Fibroblast of lung (primary cell): Measurements from ENCODE around the gene PRKCG. TPM values are rescaled to one million over a fixed set of nuclear protein-coding genes. Genes with fewer than 3 reads are reported as not detected.

Experiments
- DNase-seq, 2 donors: peaks; one replicate each; pipeline versions ENCODE4 v3.0.0 to v3.0.0-alpha.2; 2010; ENCODE audit warnings: low read depth in 2 of 2
- H2AFZ ChIP-seq: 2 replicates; pipeline ENCODE4 v1.5.1; 2012; ENCODE audit warnings: low read length, control low read depth, inconsistent platforms
- H3K27ac ChIP-seq: 2 replicates; pipeline ENCODE4 v1.5.1; 2011; ENCODE audit warnings: low read length, control low read depth; ENCODE audit not compliant: insufficient read depth
- H3K27me3 ChIP-seq: 2 replicates; pipeline ENCODE4 v1.5.1; 2011; ENCODE audit warnings: mild to moderate bottlenecking, low read length; ENCODE audit not compliant: control insufficient read depth, insufficient read depth
- H3K36me3 ChIP-seq: 2 replicates; pipeline ENCODE4 v1.5.1; 2011; ENCODE audit warnings: low read length; ENCODE audit not compliant: control insufficient read depth, insufficient read depth
- H3K4me1 ChIP-seq: 2 replicates; pipeline ENCODE4 v1.5.1; 2011; ENCODE audit warnings: low read length; ENCODE audit not compliant: control insufficient read depth, insufficient read depth; ENCODE audit errors: extremely low read depth
- H3K4me2 ChIP-seq: 2 replicates; pipeline ENCODE4 v1.5.1; 2011; ENCODE audit warnings: low read length, control low read depth; ENCODE audit not compliant: insufficient read depth; ENCODE audit errors: extremely low read depth
- H3K4me3 ChIP-seq, 4 experiments: fragments of 200-600 bp in 1 of 4; sonication (generic) in 1 of 4; replicated peaks in 1 of 4; 2 replicates each; pipeline ENCODE4 v1.5.1; 2011 to 2016; ENCODE audit warnings: low read length in 4 of 4, low read depth in 3 of 4, mild to moderate bottlenecking in 3 of 4, control low read depth in 2 of 4, inconsistent platforms in 1 of 4, mixed read lengths in 1 of 4; ENCODE audit not compliant: insufficient read depth in 1 of 4; ENCODE audit errors: control extremely low read depth in 1 of 4
- H3K79me2 ChIP-seq: 2 replicates; pipeline ENCODE4 v1.5.1; 2012; ENCODE audit warnings: mild to moderate bottlenecking, low read length, inconsistent platforms; ENCODE audit not compliant: control insufficient read depth, insufficient read depth
- H3K9ac ChIP-seq: 2 replicates; pipeline ENCODE4 v1.5.1; 2011; ENCODE audit warnings: mild to moderate bottlenecking, low read length, control low read depth; ENCODE audit not compliant: insufficient read depth
- H3K9me3 ChIP-seq: 2 replicates; pipeline ENCODE4 v1.5.1; 2012; ENCODE audit warnings: low read depth, low read length; ENCODE audit not compliant: control insufficient read depth, insufficient read depth
- H4K20me1 ChIP-seq: 2 replicates; pipeline ENCODE4 v1.5.1; 2011; ENCODE audit warnings: low read length; ENCODE audit not compliant: control insufficient read depth, insufficient read depth; ENCODE audit errors: extremely low read depth
- EZH2 ChIP-seq: IDR thresholded peaks from 2 replicates; pipeline ENCODE4 v1.5.1; 2012; ENCODE audit warnings: low read length, control low read depth, mild to moderate bottlenecking; ENCODE audit errors: missing control alignments
- polyA plus RNA-seq, 2 donors: library from polyadenylated mRNA; depleted of rRNA in 1 of 2; stranded (reverse) in 1 of 2; unstranded in 1 of 2; fragments of >200 nt; gene quantifications; 2 replicates each; pipeline ENCODE4 v1.2.1, GENCODE V29; 2011 to 2012; ENCODE audit warnings: missing spikeins in 1 of 2
- total RNA-seq: library from RNA; depleted of rRNA; stranded (reverse); fragments of >200 nt; gene quantifications from 2 replicates; pipeline ENCODE4 v1.2.1, GENCODE V29; 2014
- TF ChIP-seq, protein P1 (sequence below), 2 donors: IDR thresholded peaks in 1 of 2; conservative IDR thresholded peaks in 1 of 2; 1 replicate in 1 of 2; 2 replicates in 1 of 2; pipeline ENCODE4 v1.5.1; 2011 to 2012; ENCODE audit warnings: low read length in 2 of 2, control low read depth in 1 of 2, inconsistent platforms in 1 of 2, low read depth in 1 of 2, mild to moderate bottlenecking in 1 of 2

The PRKCG gene
- total and polyA plus RNA-seq, 2 donors (not counting 1 experiment from before 2014, with no cell fraction given): not detected

DNA sequence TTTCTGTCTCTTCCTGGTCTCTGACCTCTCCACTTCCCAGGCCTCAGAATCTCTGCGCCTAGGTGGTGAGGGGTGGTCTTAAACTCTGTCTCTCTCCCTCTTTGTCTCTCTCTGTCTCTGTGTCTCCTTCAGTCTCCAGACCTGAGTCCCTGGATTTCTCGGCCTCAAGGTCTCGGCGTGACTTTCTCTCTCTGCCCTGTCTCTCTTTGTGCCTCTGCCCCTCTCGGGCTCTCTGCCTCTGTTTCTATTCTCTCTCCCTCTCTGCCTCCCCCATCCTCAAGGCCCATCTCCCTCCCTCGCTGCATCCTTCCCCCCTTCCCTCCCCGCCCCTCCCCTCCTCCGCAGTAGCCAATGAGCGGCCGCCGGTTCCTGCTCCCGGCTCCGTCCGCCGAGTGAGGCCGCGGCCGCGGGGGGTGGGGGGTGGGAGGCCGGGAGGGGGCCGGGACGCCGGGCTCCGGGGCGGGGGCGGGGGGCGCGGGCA is 27.0 kb downstream of the PRKCG start, which contains the start of gene CACNG7:
Gene CACNG7 (plus strand): TSS at position 344 of the 481 bp plus-strand sequence. CDS start 3,554 bp downstream, outside the sequence.
- peaks cover 18% of the 10 kb centered on the region for H3K27me3 ChIP-seq
- H3K27ac ChIP-seq: no peak within 1 kb of the TSS
- peak within 1 kb of the TSS; percentile 48 for H3K4me2 ChIP-seq
- H3K36me3 ChIP-seq: no peaks in the 10 kb centered on the region
- no peak for TF ChIP-seq EZH2
- TF ChIP-seq, protein P1, sequence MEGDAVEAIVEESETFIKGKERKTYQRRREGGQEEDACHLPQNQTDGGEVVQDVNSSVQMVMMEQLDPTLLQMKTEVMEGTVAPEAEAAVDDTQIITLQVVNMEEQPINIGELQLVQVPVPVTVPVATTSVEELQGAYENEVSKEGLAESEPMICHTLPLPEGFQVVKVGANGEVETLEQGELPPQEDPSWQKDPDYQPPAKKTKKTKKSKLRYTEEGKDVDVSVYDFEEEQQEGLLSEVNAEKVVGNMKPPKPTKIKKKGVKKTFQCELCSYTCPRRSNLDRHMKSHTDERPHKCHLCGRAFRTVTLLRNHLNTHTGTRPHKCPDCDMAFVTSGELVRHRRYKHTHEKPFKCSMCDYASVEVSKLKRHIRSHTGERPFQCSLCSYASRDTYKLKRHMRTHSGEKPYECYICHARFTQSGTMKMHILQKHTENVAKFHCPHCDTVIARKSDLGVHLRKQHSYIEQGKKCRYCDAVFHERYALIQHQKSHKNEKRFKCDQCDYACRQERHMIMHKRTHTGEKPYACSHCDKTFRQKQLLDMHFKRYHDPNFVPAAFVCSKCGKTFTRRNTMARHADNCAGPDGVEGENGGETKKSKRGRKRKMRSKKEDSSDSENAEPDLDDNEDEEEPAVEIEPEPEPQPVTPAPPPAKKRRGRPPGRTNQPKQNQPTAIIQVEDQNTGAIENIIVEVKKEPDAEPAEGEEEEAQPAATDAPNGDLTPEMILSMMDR (conservative IDR thresholded peaks at IDR 0.05 in 1 of 2, IDR thresholded peaks at IDR 0.05 in 1 of 2; ENCODE audit: low read depth in 1 of 2, low read length in 2 of 2): no peak
- H2AFZ ChIP-seq: no peak within 1 kb of the TSS
- H3K4me1 ChIP-seq: no peaks in the 10 kb centered on the region
- H4K20me1 ChIP-seq: no peaks in the 10 kb centered on the region
- peak within 1 kb of the TSS; percentile 6 to 35 (median 25) for H3K4me3 ChIP-seq
- H3K79me2 ChIP-seq: no peaks in the 10 kb centered on the region
- H3K9ac ChIP-seq: no peak within 1 kb of the TSS
- DNase-seq: peak in 1 of 2 donors; percentile 16
- no peaks in the 10 kb centered on the region for H3K9me3 ChIP-seq

DNA sequence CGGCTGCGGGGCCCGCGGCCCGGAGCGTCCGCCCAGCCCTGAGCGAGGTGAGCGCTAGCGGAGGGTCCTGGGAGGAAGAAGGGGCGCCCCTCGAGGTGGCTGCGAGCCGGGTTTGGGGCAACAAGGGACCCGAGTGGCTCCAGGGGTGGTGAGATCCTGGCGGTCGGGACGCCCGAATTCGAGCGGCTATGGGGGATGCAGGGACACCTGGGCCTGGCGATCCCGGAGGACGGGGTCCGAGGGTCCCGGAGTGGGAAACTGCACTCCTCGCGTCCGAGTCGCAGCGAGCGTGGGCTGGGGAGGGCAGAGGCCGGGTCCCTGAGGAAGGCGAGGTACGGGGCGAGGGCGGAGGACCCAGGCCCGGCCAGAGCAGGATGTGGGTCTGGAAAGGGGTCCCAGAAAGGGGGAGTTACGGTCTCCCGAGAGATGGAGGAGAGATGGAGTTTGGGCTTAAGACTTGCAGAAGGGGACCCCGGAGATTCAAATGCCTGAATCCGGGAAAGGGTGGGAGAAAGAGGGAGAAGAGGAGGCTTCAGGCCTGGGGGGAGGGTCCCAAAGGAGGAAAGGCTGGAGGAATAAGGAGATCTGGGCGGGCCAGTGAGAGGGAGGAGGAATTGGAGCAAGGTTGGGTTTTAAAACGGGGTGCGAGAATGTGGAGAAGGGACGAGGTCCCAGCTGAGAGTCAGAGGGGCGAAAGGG is 27.6 kb downstream of the PRKCG start:
- Histone ChIP-seq H3K79me2 (no peaks in the 10 kb centered on the region), H3K9me3 (no peaks in the 10 kb centered on the region), H3K4me3 (peak overlapping the region in 3 of 4 experiments; percentile 6 to 32 (median 23)), H2AFZ (no peak overlapping the region), H3K27ac (no peak overlapping the region), H3K27me3 (peaks cover 18% of the 10 kb centered on the region), H3K4me1 (no peaks in the 10 kb centered on the region), H3K4me2 (peak overlapping the region; percentile 35), H4K20me1 (no peaks in the 10 kb centered on the region), H3K36me3 (no peaks in the 10 kb centered on the region), H3K9ac (no peak overlapping the region)
- DNase-seq: no peak
- TF ChIP-seq EZH2: peak; percentile 95
- TF ChIP-seq, protein P1 (conservative IDR thresholded peaks at IDR 0.05 in 1 of 2, IDR thresholded peaks at IDR 0.05 in 1 of 2; ENCODE audit: low read depth in 1 of 2, low read length in 2 of 2): no peak

DNA sequence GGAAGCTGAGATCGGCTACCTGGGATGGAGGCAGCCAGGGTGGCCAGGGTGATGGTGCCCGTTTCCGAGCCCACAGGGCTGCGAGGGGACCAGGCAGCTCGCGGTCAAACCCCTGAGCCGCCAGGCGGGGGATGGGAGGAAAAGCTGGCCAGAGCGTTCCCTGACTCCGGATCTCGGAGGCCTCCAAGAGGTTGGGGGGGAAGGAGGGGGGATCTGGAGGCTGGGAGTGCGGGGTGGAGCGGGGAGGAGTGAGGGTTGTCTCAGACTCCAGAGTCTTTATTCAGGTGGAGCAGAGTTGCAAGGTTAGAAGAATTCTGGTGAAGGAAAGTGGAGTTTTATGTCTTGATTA is 28.1 kb downstream of the PRKCG start:
- Histone ChIP-seq H3K79me2 (no peaks in the 10 kb centered on the region), H3K4me1 (no peaks in the 10 kb centered on the region), H3K9me3 (no peaks in the 10 kb centered on the region), H2AFZ (no peak overlapping the region), H3K9ac (no peak overlapping the region), H3K4me3 (no peak overlapping the region), H3K36me3 (no peaks in the 10 kb centered on the region), H3K27me3 (peaks cover 18% of the 10 kb centered on the region), H3K27ac (no peak overlapping the region), H3K4me2 (no peak overlapping the region), H4K20me1 (no peaks in the 10 kb centered on the region)
- DNase-seq: no peak
- TF ChIP-seq, protein P1 (conservative IDR thresholded peaks at IDR 0.05 in 1 of 2, IDR thresholded peaks at IDR 0.05 in 1 of 2; ENCODE audit: low read depth in 1 of 2, low read length in 2 of 2): no peak
- no peak for TF ChIP-seq EZH2
